Measurements from ENCODE around the gene NGFR.

DNA sequence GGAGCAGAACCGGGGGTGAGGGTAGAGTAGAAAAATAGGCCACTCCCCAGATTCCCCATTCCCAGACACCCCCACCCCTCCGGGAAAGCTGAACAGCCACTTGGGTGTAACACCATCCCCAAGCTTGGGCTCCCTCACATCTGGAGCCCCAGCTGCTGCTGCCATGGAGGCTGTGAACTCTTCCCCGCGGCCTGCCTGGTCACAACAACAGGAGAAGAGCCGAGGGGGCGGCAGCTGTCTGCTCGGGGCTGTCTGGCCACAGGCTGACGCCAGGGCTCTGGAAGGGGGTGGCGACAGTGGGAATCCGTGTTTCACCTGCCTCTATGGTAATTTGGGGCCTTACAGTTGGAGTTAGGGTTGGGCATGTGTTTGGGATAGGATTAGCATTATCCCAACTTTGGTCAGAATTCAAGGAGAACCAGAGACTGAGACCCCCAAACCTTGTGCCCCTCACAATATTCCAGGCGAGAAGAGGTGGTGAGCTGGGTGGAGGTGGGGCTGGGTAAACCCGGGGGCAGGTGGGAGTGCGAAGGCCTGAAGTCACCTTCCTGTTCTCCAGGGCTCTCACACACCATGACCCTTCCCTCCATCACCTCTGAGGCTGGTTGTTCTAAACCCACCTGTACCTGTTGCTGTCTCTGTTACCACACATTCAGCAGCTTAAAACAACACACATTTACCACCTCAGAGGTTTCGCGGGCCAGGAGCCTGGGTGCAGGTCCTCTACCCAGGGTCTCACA is 50.9 kb downstream of the NGFR start:
- TF ChIP-seq, protein P1, sequence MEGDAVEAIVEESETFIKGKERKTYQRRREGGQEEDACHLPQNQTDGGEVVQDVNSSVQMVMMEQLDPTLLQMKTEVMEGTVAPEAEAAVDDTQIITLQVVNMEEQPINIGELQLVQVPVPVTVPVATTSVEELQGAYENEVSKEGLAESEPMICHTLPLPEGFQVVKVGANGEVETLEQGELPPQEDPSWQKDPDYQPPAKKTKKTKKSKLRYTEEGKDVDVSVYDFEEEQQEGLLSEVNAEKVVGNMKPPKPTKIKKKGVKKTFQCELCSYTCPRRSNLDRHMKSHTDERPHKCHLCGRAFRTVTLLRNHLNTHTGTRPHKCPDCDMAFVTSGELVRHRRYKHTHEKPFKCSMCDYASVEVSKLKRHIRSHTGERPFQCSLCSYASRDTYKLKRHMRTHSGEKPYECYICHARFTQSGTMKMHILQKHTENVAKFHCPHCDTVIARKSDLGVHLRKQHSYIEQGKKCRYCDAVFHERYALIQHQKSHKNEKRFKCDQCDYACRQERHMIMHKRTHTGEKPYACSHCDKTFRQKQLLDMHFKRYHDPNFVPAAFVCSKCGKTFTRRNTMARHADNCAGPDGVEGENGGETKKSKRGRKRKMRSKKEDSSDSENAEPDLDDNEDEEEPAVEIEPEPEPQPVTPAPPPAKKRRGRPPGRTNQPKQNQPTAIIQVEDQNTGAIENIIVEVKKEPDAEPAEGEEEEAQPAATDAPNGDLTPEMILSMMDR (IDR thresholded peaks at IDR 0.05), result no peak
- TF ChIP-seq EP300 (IDR thresholded peaks at IDR 0.05), result no peak
- no peak for TF ChIP-seq POLR2A (IDR thresholded peaks at IDR 0.05)

Measured in ovary (tissue), 3 donors.